ENCODE results near the gene PPP2R3A. TPM values are rescaled to one million over a fixed set of nuclear protein-coding genes. Genes with fewer than 3 reads are reported as not detected.
"Not testable (repeated sequence)": the region's sequence is repeated elsewhere in the genome, so short reads cannot be mapped to it uniquely, and the experiment has no call there.

Gene PPP2R3A
- total RNA-seq, 1 donor from 2014 or later: 9.0 TPM

GRCh38 chr3:136141891-136142290 lies 176.4 kb downstream of the PPP2R3A start:
- H3K27ac ChIP-seq: peak overlapping the region; percentile 22
- H3K4me1 ChIP-seq: peaks cover 16% of the 10 kb centered on the region
- ATAC-seq (peak in 1 of 2 donors; percentile 9), DNase-seq (no peak)
- H3K27me3 ChIP-seq (ENCODE audit: low read depth): no peaks in the 10 kb centered on the region
- no peak for TF ChIP-seq CTCF (IDR thresholded peaks at IDR 0.05)
- H3K4me3 ChIP-seq: no peak overlapping the region
- intact Hi-C loops (cut with DNase I): no loop called here
- peaks cover 11% of the 10 kb centered on the region for H3K36me3 ChIP-seq
- H3K9me3 ChIP-seq: no peaks in the 10 kb centered on the region

- ATAC-seq: peak; percentile 85 to 89
- intact Hi-C loops (cut with DNase I): no loop called here
Measured at GRCh38 chr3:136142592-136142991, 177.1 kb downstream of the PPP2R3A start.

GRCh38 chr3:136144397-136144796 lies 178.9 kb downstream of the PPP2R3A start:
- H3K4me3 ChIP-seq; H3K9me3 ChIP-seq; DNase-seq; ATAC-seq; H3K27me3 ChIP-seq (ENCODE audit: low read depth); intact Hi-C loops (cut with DNase I); H3K27ac ChIP-seq: not testable (repeated sequence)
- Histone ChIP-seq H3K36me3 (peaks cover 11% of the 10 kb centered on the region), H3K4me1 (peaks cover 23% of the 10 kb centered on the region)

More at GRCh38 chr3:136142592-136142991, 177.1 kb downstream of the PPP2R3A start:
- Histone ChIP-seq H3K4me3 (no peak overlapping the region), H3K36me3 (peaks cover 11% of the 10 kb centered on the region), H3K9me3 (no peaks in the 10 kb centered on the region), H3K27ac (peak overlapping the region; percentile 22), H3K27me3 (ENCODE audit: low read depth) (no peaks in the 10 kb centered on the region), H3K4me1 (peaks cover 23% of the 10 kb centered on the region)
- DNase-seq: no peak
- no peak for TF ChIP-seq CTCF (IDR thresholded peaks at IDR 0.05)

GRCh38 chr3:136146981-136147729 lies 181.6 kb downstream of the PPP2R3A start:
- Histone ChIP-seq H3K27ac (no peak overlapping the region), H3K27me3 (ENCODE audit: low read depth) (no peaks in the 10 kb centered on the region), H3K9me3 (no peaks in the 10 kb centered on the region), H3K4me1 (peaks cover 18% of the 10 kb centered on the region), H3K36me3 (peaks cover 28% of the 10 kb centered on the region), H3K4me3 (no peak overlapping the region)
- ATAC-seq: no peak
- TF ChIP-seq CTCF (IDR thresholded peaks at IDR 0.05): no peak
- DNase-seq: no peak
- intact Hi-C loops (cut with DNase I): no loop called here

GRCh38 chr3:136149667-136150066 lies 184.1 kb downstream of the PPP2R3A start:
- peaks cover 20% of the 10 kb centered on the region for H3K4me1 ChIP-seq
- intact Hi-C loops (cut with DNase I): no loop called here
- TF ChIP-seq CTCF (IDR thresholded peaks at IDR 0.05): no peak
- H3K27me3 ChIP-seq (ENCODE audit: low read depth): no peaks in the 10 kb centered on the region
- H3K4me3 ChIP-seq: no peak overlapping the region
- H3K36me3 ChIP-seq: peaks cover 29% of the 10 kb centered on the region
- no peaks in the 10 kb centered on the region for H3K9me3 ChIP-seq
- DNase-seq (no peak), ATAC-seq (no peak)
- no peak overlapping the region for H3K27ac ChIP-seq

GRCh38 chr3:136151219-136151618 lies 185.7 kb downstream of the PPP2R3A start:
- no peak for ATAC-seq
- TF ChIP-seq CTCF (IDR thresholded peaks at IDR 0.05): no peak
- H3K9me3 ChIP-seq: no peaks in the 10 kb centered on the region
- H3K36me3 ChIP-seq: peaks cover 18% of the 10 kb centered on the region
- no peak overlapping the region for H3K27ac ChIP-seq
- peaks cover 21% of the 10 kb centered on the region for H3K4me1 ChIP-seq
- no peak for DNase-seq
- no peaks in the 10 kb centered on the region for H3K27me3 ChIP-seq (ENCODE audit: low read depth)
- H3K4me3 ChIP-seq: no peak overlapping the region
- intact Hi-C loops (cut with DNase I): no loop called here
